Measurements from ENCODE around the gene B4GALT4.

DNA sequence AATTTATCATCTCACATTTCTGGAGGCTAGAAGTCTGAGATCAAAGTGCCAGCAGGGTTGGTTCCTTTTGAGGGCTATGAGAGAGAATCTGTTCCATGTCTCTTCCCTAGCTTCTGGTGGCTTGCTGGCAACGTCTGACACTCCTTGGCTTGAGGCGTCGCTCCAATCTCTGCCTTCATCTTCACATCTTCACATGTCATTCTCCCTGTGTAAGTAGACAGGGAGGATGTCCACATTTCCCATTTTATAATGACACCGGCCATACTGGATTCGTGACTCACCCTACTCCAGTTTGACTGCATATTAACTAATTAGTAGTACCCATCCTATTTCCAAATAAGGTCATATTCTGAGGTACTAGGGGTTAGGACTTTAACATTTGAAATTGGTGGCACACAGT lies 36.0 kb upstream of the B4GALT4 start:
- TF ChIP-seq, protein P1, sequence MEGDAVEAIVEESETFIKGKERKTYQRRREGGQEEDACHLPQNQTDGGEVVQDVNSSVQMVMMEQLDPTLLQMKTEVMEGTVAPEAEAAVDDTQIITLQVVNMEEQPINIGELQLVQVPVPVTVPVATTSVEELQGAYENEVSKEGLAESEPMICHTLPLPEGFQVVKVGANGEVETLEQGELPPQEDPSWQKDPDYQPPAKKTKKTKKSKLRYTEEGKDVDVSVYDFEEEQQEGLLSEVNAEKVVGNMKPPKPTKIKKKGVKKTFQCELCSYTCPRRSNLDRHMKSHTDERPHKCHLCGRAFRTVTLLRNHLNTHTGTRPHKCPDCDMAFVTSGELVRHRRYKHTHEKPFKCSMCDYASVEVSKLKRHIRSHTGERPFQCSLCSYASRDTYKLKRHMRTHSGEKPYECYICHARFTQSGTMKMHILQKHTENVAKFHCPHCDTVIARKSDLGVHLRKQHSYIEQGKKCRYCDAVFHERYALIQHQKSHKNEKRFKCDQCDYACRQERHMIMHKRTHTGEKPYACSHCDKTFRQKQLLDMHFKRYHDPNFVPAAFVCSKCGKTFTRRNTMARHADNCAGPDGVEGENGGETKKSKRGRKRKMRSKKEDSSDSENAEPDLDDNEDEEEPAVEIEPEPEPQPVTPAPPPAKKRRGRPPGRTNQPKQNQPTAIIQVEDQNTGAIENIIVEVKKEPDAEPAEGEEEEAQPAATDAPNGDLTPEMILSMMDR (IDR thresholded peaks at IDR 0.05; ENCODE audit: insufficient read depth, low read length): no peak
- TF ChIP-seq GABPA (IDR thresholded peaks at IDR 0.05; ENCODE audit: low read depth) (no peak), SPI1 (IDR thresholded peaks at IDR 0.05; ENCODE audit: borderline replicate concordance, low read depth) (no peak), POLR2AphosphoS5 (IDR thresholded peaks at IDR 0.05; ENCODE audit: low read depth) (no peak)
